Activated B cell treated with CpG ODN at 0.5 μM for 24 hours (primary cell): ENCODE data around the gene SHKBP1. TPM values are rescaled to one million over a fixed set of nuclear protein-coding genes. Genes with fewer than 3 reads are reported as not detected.

Experiments used
- ATAC-seq: fragments of 200-7000 bp; cut with Tn5 transposase; one replicate; pipeline ENCODE4 v1.10.0; 2021; ENCODE audit warnings: low read depth, mild to moderate bottlenecking, moderate library complexity
- CTCF ChIA-PET: fragments of 350-600 bp; sonication (Branson Sonifier 250); formaldehyde crosslinking; loops from one replicate; lab custom pipeline; 2021; ENCODE audit warnings: antibody characterized with exemption; lab: Charles Lee
- POLR2A ChIA-PET: fragments of 350-600 bp; sonication (Branson Sonifier 250); formaldehyde crosslinking; loops from one replicate; lab custom pipeline; 2021; ENCODE audit warnings: antibody characterized with exemption; lab: Charles Lee
- DNase-seq: peaks from one replicate; pipeline ENCODE4 v3.0.0; 2022
- H3K27ac Mint-ChIP-seq: one replicate; pipeline ENCODE4 v1.8.0; 2020; ENCODE audit warnings: mixed read lengths
- H3K27me3 Mint-ChIP-seq: one replicate; pipeline ENCODE4 v1.8.0; 2021; ENCODE audit warnings: mixed read lengths
- H3K36me3 Mint-ChIP-seq: one replicate; pipeline ENCODE4 v1.8.0; 2021; ENCODE audit warnings: low read depth, mixed read lengths
- H3K4me1 Mint-ChIP-seq: one replicate; pipeline ENCODE4 v1.8.0; 2021; ENCODE audit warnings: mixed read lengths
- H3K4me3 Mint-ChIP-seq: one replicate; pipeline ENCODE4 v1.8.0; 2020; ENCODE audit warnings: mild to moderate bottlenecking, mixed read lengths
- H3K9me3 Mint-ChIP-seq: one replicate; pipeline ENCODE4 v1.8.0; 2020; ENCODE audit warnings: mixed read lengths
- CTCF ChIP-seq: fragments of 200-600 bp; IDR thresholded peaks from one replicate; pipeline ENCODE4 v1.8.0; 2022; ENCODE audit warnings: antibody characterized with exemption, mild to moderate bottlenecking
- intact Hi-C: fragments of 100-400 bp; cut with micrococcal nuclease; formaldehyde crosslinking; loops from one replicate; pipeline ENCODE4 v1.15.1; 2024
- total RNA-seq: library from RNA; stranded (reverse); gene quantifications from 2 replicates; pipeline ENCODE4 v1.2.3, GENCODE V29; 2022

Gene SHKBP1
- total RNA-seq, 1 donor from 2014 or later = 213 TPM

- ChIA-PET CTCF (no interaction called here), POLR2A (interaction anchor here (0.6 kb wide), 2 partner anchors 163 to 1059 kb away, joined by 3 to 5 read pairs; no protein-coding TSS in a partner anchor)
- H3K27ac Mint-ChIP-seq = no peak overlapping the region
- ATAC-seq (no peak), DNase-seq (no peak)
- TF ChIP-seq CTCF = no peak
- intact Hi-C loops = no loop called here
- H3K4me3 Mint-ChIP-seq = no peak overlapping the region
- no peaks in the 10 kb centered on the region for H3K27me3 Mint-ChIP-seq
- H3K4me1 Mint-ChIP-seq = peaks cover 27% of the 10 kb centered on the region
- no peaks in the 10 kb centered on the region for H3K9me3 Mint-ChIP-seq
- H3K36me3 Mint-ChIP-seq = peaks cover 80% of the 10 kb centered on the region
Observed at GRCh38 chr19:40583283-40583682, 6.6 kb downstream of the SHKBP1 start.

GRCh38 chr19:40584007-40584406 lies 7.3 kb downstream of the SHKBP1 start:
- ChIA-PET CTCF (no interaction called here), POLR2A (interaction anchor here (0.6 kb wide), 1 partner anchor 1059 kb away, joined by 3 read pairs; no protein-coding TSS in a partner anchor)
- ATAC-seq = no peak
- H3K36me3 Mint-ChIP-seq = peaks cover 82% of the 10 kb centered on the region
- H3K27me3 Mint-ChIP-seq = no peaks in the 10 kb centered on the region
- H3K9me3 Mint-ChIP-seq = no peaks in the 10 kb centered on the region
- intact Hi-C loops = no loop called here
- no peak for DNase-seq
- H3K27ac Mint-ChIP-seq = no peak overlapping the region
- no peak overlapping the region for H3K4me3 Mint-ChIP-seq
- no peak for TF ChIP-seq CTCF
- H3K4me1 Mint-ChIP-seq = peaks cover 22% of the 10 kb centered on the region

GRCh38 chr19:40585241-40585981 lies 8.7 kb downstream of the SHKBP1 start:
- ATAC-seq (no peak), DNase-seq (no peak)
- H3K4me3 Mint-ChIP-seq = no peak overlapping the region

GRCh38 chr19:40585982-40586422 lies 9.3 kb downstream of the SHKBP1 start:
- Mint-ChIP-seq H3K36me3 (peaks cover 79% of the 10 kb centered on the region), H3K4me1 (peaks cover 13% of the 10 kb centered on the region), H3K27me3 (no peaks in the 10 kb centered on the region), H3K9me3 (no peaks in the 10 kb centered on the region), H3K4me3 (no peak overlapping the region), H3K27ac (no peak overlapping the region)
- intact Hi-C loops = no loop called here
- ATAC-seq = no peak
- ChIA-PET CTCF (interaction anchor here (1.2 to 1.4 kb wide), 2 partner anchors 37 to 49 kb away, joined by 3 to 4 read pairs; no protein-coding TSS in a partner anchor), POLR2A (interaction anchor here (0.6 to 1.1 kb wide), 2 partner anchors 15 to 203 kb away, joined by 8 to 12 read pairs; no protein-coding TSS in a partner anchor)
- no peak for DNase-seq
- TF ChIP-seq CTCF = no peak

More at GRCh38 chr19:40585241-40585981, 8.7 kb downstream of the SHKBP1 start:
- intact Hi-C loops = no loop called here
- H3K9me3 Mint-ChIP-seq = no peaks in the 10 kb centered on the region
- H3K27me3 Mint-ChIP-seq = no peaks in the 10 kb centered on the region
- ChIA-PET CTCF (interaction anchor here (1.4 kb wide), 1 partner anchor 36 kb away, joined by 4 read pairs; no protein-coding TSS in a partner anchor), POLR2A (interaction anchor here (0.6 kb wide), 1 partner anchor 203 kb away, joined by 12 read pairs; no protein-coding TSS in a partner anchor)
- TF ChIP-seq CTCF = no peak
- peaks cover 16% of the 10 kb centered on the region for H3K4me1 Mint-ChIP-seq
- H3K36me3 Mint-ChIP-seq = peaks cover 81% of the 10 kb centered on the region
- H3K27ac Mint-ChIP-seq = no peak overlapping the region

GRCh38 chr19:40586611-40587010 lies 9.9 kb downstream of the SHKBP1 start:
- no peak overlapping the region for H3K27ac Mint-ChIP-seq
- peaks cover 78% of the 10 kb centered on the region for H3K36me3 Mint-ChIP-seq
- H3K4me3 Mint-ChIP-seq = no peak overlapping the region
- no peak for DNase-seq
- ATAC-seq = no peak
- peaks cover 12% of the 10 kb centered on the region for H3K4me1 Mint-ChIP-seq
- ChIA-PET CTCF (interaction anchor here (1.2 kb wide), 1 partner anchor 48 kb away, joined by 3 read pairs; no protein-coding TSS in a partner anchor), POLR2A (interaction anchor here (1.1 kb wide), 1 partner anchor 16 kb away, joined by 8 read pairs; no protein-coding TSS in a partner anchor)
- no peaks in the 10 kb centered on the region for H3K9me3 Mint-ChIP-seq
- H3K27me3 Mint-ChIP-seq = no peaks in the 10 kb centered on the region
- intact Hi-C loops = no loop called here
- no peak for TF ChIP-seq CTCF
